ENCODE data around the gene TAF4.
A peak's percentile ranks its signal among the peaks of the same experiment; 100 is the strongest.

The TAF4 gene

DNA sequence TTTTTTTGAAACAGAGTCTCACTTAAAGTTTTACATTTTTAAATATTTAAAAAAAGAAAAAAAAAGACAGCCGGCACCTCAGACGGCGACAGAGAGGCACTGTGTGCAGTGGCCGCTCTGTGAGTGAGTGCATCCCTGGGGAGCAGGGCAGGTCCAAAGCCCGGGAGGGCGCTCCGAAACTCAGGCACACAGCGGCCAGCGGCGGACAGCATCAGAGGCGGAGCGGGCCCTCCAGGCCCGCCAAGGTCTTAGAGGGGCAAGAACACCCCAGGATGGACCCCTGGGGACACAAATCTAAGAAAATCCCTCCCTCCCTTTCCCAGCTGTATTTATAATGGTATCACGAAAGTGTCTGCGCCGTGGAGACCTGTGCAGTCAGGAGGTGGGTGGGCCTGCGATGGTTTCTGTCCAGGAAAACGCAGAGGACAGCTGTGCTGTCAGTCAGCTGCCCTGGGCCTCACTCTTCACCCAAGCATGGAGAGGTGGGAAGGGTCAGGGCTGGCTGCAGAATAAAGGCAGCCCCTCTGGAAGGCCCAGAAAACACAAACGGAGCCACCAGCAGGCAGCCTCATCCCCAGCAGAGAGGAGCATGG, 43.8 kb downstream of the TAF4 start:
- DNase-seq (ENCODE audit: low read depth in 3 of 3): no peak

DNA sequence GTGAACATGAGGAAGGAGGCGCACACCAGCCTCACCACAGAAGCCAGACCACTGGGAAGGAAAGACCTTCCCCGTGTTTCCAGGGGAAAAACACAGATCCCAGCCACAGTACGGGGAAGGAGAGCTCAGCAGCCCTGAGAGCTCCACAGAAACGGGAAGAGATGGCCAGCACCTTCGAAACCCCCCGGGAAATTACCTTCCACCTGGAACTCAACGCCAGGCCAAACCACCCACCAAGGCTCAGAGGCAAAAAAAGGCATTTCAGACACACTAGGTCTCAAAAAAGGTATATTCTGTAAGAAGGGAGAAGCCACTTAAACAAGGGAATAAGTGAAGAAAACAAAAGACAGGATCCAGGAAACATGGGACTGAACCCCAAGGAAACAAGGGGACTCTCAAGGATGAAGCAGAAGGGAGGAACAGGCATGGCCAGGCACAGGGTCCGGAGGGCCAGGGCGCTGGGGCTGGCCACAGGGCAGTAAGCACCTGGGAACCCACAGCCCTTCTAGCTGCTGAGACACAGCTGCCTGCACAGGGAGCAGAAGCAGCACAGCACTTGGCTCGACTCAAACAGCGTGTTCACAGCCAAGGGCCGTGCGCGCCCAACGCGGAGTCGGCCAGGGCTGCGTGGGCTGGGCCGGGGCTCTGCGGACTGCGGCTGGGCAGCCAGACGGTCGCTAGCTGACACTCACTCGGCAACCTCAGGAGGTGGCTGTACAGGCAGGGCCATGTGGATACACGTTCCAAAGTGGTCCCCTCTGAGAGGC, 44.6 kb downstream of the TAF4 start:
- no peak for DNase-seq (ENCODE audit: low read depth in 3 of 3)

DNA sequence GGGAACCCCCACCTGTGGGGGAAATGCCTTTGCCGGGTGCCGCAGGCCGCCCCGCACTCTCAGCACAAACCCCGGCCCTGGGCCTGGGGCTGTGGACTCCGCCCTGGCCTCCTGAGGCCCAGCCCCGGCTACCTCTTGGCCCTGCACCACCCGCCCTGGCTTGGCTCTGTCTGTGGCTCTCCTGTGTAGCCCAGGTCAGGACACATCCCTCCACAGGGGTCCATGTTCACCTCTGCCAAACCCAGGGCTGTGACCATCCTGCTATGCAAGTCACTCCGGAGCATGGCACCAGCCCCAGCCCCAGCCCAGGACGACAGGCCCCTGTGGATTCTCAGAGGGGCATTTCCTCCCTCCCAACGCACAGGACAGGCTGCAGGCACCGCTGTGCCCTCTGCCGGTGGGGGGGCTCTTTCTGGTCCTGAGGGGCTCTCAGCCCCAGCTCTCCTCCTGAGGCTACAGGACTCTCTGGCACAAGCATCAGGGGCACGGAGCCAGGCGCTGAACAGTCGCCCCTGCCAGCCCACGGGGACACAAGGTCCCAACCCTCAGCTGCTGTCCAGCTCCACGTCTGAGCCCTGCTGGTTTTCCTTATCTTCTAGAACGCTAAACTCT, 45.7 kb downstream of the TAF4 start:
- DNase-seq (ENCODE audit: low read depth in 3 of 3): no peak

DNA sequence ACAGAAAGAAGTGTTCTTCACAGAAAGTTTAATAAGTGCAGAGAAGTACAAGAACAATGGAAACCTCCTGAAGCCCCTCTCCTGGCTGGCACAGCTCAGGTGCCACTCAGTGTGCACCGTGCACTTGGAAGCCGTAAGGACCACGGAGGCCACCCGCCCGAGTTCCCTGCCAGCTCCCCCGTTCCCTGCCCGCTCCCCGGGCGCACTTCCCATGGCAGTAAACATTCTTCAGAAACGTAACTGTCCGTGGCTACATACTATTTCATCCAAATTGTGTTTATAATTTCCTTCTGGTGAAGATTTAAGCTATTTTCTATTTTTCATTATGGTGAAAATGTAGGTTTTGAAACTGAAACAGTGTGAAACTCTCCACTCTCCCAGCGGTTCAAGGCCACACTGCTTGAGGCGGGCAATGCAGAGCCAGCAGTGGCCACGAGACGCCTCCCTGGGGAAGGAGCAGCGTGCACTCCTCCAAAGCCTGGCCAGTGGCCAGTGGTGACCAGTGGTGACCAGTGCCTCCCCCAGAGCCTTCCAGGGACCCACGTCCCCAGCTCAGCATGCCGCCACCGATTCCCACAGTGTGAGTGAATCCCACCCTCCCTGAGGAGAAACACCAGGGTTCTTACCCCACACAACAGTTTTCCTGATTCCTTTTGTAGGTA, 46.4 kb downstream of the TAF4 start:
- DNase-seq (ENCODE audit: low read depth in 3 of 3): no peak

DNA sequence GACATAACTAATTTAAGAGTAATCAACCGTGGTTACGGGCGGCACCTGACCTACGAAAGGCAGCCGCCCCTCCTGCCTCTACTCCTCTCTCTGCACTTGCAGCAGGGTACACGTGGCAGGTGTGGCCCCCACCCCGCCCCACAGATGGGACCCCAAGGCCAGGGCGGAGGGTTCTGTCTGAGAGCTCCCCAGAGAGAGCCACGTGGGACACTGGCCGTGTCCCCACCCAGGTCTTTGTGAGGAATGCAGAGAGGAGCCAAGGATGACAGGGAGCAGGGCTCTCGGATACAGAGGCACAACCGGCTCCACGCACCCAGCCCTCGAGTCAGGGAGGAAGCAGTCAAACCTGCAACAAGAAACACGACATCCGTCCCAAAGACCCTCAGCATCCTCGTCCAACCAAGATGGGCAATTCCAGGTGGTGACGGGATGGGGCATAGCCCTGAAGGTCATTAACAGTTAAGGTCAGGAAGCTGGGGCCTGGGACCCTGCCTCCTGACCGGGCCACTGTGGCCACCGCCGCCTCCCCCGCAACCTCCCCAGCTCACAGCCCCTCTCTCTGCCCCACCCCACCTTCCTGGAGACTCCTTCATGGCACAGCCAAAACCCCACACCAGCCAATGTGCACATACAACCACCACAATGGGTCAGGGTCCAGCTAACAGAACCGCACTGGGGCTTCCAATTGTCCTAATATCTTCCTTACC, 47.1 kb downstream of the TAF4 start:
- DNase-seq (ENCODE audit: low read depth in 3 of 3): no peak

DNA sequence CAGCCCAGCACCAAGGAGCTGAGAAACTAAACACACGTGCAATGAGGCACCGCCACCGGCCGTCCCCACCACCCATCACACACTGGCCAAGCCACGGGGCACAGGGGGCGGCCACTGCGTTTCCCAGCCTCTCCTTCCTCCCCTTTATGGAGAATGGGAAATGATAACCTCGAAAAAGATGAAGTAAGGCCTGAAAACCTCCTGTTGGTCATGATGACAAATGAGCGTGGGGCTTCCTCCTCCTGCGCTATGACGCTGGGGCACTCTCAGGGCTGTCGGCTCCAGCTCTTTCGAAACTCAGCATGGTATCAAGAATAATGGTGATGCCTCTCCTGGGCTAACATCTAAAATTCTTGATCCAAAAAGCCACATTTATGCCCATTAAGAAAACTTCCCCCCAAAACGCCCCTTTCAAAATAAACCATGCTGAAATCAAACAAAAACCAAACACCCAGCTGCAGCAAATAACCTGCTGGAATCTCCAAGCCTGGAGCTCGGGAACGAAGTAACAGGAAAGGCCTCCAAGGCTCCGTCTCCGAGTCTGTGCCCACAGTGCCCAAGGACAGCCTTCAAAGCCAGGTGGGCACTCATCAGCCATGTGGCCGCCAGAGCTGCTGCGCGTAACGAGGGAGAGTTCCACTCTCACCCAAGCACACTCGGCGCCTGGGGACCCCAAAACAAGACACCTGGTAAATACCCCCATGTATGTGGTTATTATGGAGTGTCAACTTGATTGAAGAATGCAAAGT, 50.0 kb downstream of the TAF4 start:
- no peak for DNase-seq (ENCODE audit: low read depth in 3 of 3)

DNA sequence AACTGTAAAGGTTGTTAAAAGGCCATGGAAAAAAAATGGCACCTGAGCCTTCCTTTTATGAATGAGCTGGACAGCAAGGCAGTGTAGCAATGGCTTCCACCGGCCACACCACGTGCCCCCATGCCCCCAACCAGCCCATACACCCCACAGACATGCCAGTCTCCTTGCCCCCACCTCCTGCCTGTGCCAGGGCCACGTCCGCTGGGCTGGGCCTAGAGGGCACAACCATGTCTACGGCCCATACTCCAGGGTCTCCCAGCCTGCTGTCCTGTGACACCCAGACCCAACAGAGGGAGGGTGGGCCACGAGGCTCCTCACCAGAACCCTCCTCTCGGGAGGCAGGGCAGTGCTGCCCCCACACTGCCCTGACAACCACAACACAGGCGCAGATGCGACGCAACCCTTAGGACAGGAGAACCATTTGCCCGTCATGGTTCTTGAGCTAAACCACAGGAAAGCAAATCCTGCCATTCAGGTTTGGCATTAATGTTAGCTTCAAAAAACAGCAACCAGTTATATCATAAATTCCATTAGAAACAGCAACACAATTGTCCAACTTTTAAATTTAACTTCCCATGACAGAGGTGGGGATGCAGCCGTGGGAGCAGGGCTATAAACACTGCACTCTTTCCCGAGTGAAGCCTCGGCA, 50.7 kb downstream of the TAF4 start:
- DNase-seq (ENCODE audit: low read depth in 3 of 3): no peak

DNA sequence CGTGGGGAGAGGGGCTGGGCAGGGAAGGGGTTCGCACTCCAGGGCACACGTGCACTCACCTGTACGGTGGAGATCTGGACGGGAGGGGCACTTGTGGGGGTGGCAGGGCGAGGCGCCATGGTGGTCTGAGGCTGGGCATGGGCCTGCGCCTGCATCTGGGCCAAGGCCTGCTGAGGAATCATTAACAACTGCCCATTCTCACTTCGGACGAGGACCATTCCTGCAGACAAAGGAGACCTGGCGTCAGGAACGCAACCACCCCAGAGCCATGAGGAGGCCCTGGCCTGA, 51.2 kb downstream of the TAF4 start:
- DNase-seq (ENCODE audit: low read depth in 3 of 3): no peak

DNA sequence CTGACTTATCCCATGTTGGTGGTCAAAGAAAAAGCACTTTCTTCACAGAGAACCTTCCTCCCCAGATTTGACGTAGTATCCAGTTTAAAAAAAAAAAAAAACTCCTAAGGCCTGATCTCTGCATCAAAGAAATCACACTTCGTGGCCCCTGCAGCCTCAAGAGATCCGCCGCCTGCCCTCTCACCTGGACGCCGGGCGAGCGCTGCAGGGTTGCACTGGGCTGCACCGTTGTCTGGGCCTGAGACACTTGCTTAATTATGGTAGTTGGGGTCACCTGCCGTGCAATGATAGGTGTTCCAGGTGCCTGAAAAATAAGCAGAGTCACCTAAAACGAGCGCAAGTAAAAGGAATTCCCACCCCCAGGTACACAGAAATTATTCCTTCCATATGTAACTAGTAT, 53.0 kb downstream of the TAF4 start:
- DNase-seq (ENCODE audit: low read depth in 3 of 3): no peak

DNA sequence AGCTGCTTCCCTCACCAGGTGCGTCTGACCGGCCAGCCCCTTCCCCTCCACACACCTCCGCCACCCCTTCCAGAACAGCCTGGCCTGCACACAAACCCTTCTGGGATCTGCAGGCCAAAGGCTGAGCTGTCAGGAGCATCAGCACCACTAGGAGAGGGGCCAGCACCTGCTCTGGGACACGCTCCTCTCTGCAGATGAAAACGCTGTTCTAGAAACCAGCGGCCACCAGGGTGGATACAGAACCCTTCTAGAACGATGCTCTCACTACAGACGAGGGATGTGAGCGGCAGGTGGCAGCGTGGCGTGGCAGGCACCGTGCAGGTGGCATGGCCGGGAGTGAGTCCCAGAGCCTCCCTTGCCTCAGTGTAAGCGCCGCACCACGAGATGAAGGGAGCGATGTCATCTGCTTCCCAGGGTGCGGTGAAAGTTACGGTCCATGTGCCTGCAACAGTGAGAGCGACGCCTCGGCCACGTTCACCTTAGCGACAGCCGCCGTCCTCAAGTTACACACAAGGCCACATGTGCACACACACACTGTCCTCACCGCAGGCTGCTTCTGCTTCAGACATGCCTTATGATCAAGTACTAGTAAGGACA, 53.6 kb downstream of the TAF4 start:
- no peak for DNase-seq (ENCODE audit: low read depth in 3 of 3)

DNA sequence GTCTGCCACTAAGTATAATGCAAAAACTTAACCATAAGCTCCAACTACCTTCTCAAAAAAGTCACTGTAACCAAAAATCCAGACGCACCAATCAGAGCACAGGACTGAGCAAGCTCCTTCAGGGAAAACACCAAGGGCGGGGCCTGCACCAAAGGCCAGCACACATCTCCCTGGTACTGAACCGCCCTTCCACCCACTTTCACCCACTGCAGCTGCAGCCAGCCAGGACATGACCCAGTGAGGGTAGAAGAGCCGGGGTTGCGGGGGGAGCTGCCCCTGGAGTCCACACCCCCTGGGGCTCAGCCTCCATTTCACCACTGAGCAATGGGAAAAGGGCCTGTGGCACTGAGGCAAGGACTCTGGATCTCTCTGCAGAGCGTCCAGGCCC, 54.3 kb downstream of the TAF4 start:
- no peak for DNase-seq (ENCODE audit: low read depth in 3 of 3)

DNA sequence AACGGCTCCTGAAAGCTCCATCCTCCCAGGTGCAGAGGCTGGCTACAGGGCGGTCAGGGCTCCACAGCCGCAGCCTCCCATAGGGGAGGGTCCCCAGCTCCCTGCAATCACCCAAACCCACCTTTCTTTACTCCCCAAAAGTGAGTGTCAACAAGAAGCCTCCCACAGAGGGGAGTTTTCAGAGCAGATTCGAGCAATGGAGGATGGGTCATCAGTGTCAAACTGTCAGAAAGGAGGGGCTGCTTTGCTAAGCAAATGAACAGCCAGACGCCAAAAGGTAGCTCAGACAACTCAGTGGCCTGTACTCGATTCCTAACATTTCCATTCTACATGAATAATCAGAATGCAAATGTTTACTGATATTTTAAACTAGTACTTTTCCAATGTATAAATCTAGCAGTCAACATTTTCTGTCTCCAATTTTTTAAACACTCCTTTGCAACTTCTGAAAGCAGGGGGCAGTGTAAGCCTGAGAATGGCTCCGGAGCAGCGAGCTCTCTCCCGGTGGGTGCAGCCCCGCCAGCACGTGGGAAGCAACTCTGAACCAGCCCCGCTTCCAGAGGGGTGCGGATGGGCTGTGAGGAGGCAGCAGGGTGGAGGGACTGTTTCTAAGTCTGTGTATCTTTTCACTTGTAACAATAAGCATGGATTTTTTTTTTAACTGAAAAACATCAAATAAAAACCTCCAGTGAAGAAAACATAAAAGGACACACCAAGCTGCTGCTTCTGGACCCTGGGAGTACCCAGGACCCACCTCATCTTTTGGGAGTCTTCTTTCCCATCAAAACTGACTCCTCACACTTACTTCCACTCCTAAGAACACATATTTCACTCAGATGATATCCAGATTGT, 54.9 kb downstream of the TAF4 start:
- peak; percentile 16 to 45 (median 33) for DNase-seq (ENCODE audit: low read depth in 3 of 3)

DNA sequence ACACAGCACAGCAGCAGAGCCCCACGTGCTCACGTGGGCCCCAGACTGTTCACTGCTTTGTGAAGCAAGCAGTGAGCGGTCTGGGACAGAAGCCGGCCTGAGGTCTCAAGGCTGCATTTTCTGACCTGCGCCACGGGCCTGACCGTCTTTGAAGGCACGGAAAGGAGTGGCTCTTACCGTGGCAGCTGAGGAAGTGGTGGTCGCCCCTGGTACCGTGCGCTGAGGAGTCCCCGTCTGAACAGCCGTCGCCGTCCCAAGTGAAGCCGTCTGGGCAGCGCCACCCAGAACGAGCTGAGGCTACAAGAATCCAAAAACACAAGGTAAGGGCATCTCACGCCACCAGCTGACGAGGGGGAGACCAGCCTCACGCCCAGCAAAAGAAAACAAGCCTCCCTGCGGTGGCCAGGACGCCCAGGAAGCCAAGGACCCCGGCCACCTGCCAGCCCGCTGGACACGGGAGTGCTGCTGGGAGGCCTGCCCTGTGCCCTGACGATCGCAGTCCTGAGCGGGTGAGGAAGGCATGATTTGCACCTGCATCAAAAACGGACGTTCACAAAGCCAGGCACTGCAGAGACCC, 55.7 kb downstream of the TAF4 start:
- no peak for DNase-seq (ENCODE audit: low read depth in 3 of 3)

DNA sequence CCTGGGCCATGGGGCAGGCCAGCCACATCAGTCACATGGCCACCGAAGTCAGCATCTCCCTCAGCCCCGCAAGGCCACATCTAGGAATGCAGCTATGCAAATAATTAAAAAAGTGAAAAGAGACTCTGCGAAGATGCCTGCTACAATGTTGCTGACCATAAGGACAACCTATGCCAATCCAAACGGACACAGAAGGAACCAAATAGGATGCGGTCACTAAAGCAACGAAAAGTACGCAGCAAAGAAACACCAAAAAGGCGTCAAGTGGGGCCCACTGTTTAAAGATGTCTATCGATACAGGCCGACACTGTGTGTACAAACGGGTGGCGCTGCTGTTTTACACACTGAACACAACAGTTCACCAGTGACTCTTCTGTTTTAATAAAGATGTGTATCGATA, 56.4 kb downstream of the TAF4 start:
- DNase-seq (ENCODE audit: low read depth in 3 of 3): no peak

DNA sequence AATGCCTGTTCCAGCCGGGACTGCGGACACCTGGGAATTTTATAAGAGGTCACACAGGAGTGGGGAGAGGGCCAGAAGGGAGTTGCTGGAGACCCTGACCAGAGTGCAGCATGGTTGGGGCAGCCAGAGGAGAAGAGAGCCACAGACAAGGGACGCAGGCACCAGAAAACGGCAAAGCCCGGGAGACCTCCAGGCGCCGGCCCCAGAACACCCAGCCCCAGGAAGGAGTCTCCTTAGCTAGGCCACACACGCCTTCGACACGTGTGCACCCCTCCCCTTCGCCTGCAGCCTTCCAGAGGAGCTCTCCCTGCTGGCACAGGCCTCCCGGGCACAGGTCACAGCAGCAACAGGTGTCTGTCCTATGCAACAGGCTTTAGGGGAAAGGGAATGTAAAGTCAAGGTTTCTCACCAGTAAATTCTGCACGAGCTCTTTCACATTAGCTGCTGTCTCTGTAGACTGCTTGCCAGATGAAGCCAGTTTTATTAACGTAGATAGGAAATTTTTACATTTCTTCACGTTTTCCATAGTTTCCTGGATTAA, 57.0 kb downstream of the TAF4 start:
- DNase-seq (ENCODE audit: low read depth in 3 of 3): no peak

DNA sequence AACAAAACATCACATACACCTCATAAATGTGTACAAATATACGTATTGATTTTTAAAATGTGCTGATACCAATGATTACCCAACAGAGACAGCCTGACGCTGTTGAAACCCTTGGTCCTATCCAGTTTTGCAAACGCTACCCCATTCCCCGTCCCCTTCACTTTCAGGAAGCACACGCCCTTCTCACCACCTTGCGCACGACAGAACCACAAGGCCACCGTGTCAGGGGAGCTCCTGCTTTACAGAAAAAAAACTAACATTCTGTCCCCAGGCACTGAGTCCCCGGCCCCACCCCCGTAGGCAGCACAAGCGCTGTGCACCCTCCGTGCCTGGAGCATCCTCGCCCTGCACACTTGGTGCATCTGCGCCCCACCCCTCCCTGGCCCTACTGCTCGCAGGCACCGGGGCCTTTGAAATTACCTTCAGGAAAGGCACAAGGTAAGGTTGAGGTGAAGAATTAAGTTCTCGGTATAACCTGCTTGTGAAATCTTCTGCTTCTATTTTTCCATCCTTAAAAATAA, 58.5 kb downstream of the TAF4 start:
- no peak for DNase-seq (ENCODE audit: low read depth in 3 of 3)

DNA sequence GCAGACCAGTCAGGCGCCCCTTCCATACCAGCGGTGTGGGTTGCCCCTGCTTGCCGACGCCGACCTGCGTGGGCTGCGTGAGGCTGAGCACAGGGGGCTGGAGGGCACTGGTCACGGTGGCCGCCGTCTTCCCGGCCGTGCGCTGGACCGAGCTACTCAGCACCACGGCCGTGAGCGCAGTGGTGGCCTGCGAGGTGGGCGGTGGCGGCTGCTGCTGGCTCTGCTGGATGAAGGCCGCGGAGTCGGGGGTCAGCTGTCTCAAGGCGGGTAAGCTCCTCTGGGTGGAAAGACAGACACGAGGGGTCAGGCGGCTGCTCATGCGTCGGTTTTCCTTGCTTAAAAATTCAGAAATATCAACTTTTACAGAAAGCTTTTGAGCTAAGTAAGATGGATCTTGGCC, 59.2 kb downstream of the TAF4 start:
- DNase-seq (ENCODE audit: low read depth in 3 of 3): no peak

DNA sequence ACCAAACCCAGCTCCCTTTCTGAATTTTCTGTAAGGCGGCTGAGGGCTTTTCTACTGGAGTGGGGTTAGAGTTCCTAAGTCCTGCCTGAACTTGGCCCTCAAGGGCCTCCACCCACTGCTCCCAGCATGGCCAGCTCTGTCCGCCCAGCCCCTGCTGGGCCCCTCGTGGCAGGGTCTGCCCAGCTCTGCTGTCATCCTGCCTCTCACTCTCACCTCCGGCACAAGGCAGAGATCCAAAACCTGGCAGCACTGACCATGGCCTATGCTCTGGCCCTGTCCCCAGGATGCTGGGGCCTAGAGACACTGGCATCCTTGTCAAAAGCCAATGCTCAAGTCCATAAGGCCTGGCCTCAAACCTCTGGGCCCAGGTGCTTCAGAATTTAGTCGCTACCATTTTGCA, 61.1 kb downstream of the TAF4 start:
- DNase-seq (ENCODE audit: low read depth in 3 of 3): no peak
